Measurements from ENCODE around the gene WNT7A.

DNA sequence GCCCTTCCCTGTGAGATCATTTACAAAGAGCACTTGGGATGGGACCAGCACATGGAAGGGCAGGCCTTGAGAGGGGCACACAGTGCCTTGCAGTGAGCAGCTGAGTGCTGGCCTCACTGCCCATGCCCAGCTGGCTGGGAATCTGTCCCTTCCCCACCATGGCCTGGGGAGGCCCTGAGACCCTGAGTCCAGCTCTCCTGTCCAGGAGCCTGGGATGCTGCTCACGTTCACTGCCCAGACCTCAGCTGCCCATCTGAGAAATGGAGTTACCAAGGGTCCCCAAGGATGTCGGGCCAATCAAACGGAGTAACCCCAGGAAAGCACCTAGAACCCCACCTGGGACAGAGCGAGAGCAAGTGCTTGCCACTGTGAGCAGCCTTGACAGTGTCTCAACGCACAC is 35.6 kb downstream of the WNT7A start:
- TF ChIP-seq, protein P1, sequence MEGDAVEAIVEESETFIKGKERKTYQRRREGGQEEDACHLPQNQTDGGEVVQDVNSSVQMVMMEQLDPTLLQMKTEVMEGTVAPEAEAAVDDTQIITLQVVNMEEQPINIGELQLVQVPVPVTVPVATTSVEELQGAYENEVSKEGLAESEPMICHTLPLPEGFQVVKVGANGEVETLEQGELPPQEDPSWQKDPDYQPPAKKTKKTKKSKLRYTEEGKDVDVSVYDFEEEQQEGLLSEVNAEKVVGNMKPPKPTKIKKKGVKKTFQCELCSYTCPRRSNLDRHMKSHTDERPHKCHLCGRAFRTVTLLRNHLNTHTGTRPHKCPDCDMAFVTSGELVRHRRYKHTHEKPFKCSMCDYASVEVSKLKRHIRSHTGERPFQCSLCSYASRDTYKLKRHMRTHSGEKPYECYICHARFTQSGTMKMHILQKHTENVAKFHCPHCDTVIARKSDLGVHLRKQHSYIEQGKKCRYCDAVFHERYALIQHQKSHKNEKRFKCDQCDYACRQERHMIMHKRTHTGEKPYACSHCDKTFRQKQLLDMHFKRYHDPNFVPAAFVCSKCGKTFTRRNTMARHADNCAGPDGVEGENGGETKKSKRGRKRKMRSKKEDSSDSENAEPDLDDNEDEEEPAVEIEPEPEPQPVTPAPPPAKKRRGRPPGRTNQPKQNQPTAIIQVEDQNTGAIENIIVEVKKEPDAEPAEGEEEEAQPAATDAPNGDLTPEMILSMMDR (IDR thresholded peaks at IDR 0.05) = no peak
- TF ChIP-seq POLR2AphosphoS5 (IDR thresholded peaks at IDR 0.05) = no peak
- no peak for TF ChIP-seq POLR2A (IDR thresholded peaks at IDR 0.05)

Data from breast epithelium (tissue), 3 donors.